GM04504 (cell line): ENCODE results near the gene MAMDC4.
"Not testable (repeated sequence)": the region's sequence is repeated elsewhere in the genome, so short reads cannot be mapped to it uniquely, and the experiment has no call there.

Experiments used
- DNase-seq: peaks from one replicate; pipeline ENCODE4 v3.0.0-alpha.2; 2012; ENCODE audit warnings: low read depth

The MAMDC4 gene

GRCh38 chr9:136825295-136826187 lies 26.6 kb upstream of the MAMDC4 start:
- DNase-seq: no peak

DNA sequence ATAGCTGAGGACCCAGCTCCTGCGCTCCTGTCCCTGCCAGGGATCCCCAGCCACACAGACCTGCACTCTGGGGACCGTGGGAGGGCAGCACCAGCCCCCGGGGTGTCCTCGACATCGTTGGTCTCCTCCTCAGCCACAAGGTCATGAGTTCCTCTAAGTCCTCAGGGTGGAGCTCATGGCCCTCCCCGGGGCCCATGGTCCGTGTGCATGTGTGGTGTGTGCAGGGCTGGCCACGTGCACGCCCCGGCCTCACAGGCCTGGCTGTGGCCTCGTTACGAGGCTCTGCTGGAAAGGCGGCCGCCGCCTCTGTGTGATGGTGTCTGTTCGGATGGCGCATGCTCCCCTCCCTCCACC lies 26.0 kb upstream of the MAMDC4 start:
- no peak for DNase-seq

GRCh38 chr9:136826703-136827582 lies 25.2 kb upstream of the MAMDC4 start:
- DNase-seq: no peak

DNA sequence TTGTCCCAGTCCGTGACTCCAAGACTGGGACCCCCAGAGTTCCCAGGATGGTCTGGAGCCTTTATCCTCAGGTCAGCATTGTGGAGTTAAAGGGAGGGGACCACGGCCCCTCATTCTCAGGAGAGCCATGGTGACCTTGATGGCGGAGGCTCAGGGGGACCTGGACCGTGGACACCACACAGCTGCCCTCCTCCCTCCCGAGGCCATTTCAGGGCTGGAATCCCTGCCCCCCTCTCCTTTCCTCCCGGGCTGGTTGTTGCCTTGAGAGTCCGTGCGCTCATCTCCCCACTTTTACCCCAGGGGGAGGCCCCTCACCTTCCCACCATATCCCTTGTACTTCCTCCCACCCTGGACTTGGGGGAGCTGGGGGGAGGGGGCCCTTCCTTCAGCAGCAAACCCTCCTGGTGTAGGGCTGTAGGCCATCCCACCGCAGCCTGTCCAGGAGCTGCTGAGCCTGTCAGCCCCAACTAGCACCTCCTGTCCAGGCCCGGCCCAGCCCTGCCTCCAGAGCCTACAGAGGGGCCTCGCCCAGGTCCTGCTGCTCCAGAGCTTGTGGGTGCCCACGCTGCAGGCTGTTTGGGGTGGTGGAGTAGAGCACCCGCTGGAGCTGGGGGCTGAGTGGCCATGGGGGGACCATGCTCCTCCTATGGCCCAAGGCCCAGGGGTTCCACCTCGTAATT lies 24.2 kb upstream of the MAMDC4 start:
- DNase-seq: no peak

GRCh38 chr9:136828474-136829140 lies 23.5 kb upstream of the MAMDC4 start:
- DNase-seq: no peak

GRCh38 chr9:136829412-136829811 lies 22.7 kb upstream of the MAMDC4 start:
- DNase-seq: no peak

DNA sequence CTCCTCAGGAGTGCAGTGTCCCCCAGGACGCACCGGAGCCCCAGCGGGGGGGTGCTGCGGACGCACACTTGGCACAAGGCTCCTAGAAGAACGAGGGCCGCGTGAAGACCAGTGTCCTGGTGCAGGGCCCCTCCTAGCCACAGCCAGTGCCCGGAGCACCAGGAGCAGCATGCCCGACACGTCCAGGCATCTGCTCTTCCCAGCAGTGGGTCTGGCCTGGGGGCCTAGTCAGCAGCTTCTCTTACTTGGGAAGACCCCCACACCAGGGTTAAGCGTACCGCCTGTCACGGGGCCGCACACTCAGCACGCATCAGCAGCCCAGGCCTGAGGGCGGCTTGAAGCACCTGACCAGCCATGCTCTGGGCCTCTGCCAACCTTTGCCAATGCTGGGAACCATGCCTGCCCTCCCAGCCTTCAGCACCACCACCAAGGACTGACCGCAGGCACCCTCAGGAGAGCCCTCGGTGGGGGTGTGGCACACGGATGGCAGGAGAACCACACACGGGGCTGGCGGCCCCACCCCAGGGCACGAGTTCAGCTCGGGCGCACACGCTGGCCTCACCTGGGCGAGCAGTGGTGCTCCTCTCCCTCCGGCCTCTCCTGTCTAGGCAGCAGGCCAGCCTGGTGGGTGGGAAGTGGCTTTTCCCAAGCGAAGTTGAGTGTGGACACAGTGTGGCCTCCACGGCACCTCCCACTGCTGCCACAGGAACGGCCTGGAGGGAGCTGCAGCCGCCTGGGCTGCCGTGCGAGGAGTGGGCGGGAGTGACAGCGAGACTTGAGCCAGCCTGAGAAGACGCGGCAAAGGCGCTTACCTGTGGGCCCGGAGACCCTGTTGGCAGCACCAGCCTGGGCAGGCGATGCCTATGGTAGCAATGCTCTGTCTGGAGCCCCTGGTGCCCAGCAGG lies 21.9 kb upstream of the MAMDC4 start:
- DNase-seq: no peak

- no peak for DNase-seq
Measured at GRCh38 chr9:136831002-136831719, 21.0 kb upstream of the MAMDC4 start.

- DNase-seq: no peak
Measured at GRCh38 chr9:136831720-136832104, 20.4 kb upstream of the MAMDC4 start.

DNA sequence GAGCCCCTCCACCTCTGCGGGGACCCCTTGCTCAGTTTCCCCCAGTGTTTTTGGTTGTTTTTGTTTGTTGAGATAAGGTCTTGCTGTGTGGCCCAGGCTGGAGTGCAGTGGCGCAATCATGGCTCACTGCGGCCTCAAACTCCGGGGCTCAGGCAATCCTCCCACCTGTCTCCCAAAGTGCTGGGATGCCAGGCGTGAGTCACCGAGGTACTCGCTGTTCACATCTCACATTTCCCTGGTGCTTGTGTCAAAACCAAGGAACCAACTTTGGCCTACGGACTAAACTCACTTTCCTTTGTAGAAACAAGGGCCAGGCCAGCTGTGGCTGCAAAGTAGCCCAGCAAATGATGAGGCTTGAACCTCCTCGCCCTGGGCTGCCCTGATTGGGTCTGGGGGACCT lies 19.6 kb upstream of the MAMDC4 start:
- DNase-seq: no peak

GRCh38 chr9:136833381-136834048 lies 18.6 kb upstream of the MAMDC4 start:
- not testable (repeated sequence) for DNase-seq

DNA sequence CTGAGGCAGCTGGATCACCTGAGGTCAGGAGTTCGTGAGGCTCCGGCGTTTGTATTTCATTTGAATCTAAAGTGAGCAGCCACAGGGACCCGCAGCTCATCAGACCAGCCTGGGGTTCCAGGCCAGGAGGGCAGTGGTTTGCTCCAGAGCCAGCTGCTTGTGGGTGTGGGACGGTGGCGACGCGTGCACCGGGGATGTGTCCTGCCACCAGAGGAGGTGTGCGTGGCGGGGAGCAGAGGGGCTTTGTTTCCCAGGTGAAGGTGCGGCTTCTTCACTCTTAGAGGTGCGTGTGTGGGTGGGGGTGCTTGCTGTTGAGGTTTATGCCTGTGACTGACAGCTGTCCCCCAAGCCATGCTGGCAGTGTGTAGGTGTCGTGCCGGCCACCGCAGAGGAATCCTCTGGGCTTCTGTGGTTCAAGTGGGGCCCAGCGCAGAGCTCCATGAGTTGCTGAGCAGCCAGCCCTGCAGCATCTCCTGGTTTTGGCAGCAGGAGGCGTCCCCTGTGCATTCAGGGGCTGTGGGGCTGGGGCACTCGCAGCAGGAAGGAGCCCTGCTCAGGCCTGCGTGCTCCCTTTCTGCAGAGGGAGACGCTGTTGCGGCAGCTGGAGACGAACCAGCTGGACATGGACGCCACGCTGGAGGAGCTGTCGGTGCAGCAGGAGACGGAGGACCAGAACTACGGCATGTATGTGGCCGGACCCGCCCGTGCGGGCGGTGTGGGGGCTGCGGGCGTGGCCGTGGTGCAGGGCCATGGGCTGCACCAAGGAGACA lies 16.8 kb upstream of the MAMDC4 start:
- DNase-seq: no peak

DNA sequence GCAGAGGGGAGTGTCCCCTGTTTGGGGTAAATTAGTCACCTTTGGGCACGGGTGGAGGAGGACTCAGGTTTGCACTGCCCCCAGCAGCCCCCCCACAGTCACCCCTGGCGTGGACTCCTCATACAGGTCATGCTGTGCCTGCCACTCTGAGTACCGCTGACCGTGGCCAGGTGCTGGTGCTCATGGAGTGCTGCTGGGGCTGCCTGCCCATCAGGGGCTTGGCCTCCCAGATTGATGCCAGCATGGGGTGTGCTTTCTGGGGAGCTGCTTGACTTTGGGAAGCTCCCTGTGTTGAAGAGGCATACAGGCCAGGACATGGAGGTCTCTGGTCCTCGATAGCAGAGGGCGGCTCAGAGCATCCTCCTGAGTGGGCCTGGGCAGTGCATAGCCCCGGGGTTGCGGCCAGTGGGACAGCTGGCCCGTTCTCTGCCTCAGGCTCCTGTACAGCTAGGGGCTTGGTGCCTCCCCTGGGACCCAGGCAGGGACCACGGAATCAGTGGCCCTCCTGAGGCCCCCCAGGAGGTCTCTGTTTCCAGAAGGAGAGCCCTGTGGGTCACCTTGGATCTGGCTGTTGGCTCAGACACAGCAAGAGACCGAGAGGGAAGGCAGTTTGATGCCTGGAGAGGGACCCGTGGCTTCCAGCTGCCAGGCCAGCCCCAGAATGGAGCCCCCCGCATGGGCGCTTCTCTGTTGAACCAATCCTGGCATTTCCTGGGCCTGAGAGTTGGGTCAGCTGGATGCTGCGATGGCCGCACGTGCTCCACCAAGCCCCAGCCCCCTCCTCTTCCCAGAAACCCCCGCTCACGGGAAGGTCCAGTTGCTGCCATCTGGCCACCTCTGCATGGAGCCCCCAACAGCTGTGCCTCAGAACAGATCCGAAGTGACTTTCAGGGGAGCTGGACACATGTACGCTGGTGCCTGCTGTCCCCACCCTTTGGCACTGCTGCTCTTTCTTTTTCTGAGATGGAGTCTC lies 15.9 kb upstream of the MAMDC4 start:
- DNase-seq: no peak

- no peak for DNase-seq
Measured at GRCh38 chr9:136837146-136837855, 14.8 kb upstream of the MAMDC4 start.

- DNase-seq: not testable (repeated sequence)
Measured at GRCh38 chr9:136837856-136838277, 14.3 kb upstream of the MAMDC4 start.

DNA sequence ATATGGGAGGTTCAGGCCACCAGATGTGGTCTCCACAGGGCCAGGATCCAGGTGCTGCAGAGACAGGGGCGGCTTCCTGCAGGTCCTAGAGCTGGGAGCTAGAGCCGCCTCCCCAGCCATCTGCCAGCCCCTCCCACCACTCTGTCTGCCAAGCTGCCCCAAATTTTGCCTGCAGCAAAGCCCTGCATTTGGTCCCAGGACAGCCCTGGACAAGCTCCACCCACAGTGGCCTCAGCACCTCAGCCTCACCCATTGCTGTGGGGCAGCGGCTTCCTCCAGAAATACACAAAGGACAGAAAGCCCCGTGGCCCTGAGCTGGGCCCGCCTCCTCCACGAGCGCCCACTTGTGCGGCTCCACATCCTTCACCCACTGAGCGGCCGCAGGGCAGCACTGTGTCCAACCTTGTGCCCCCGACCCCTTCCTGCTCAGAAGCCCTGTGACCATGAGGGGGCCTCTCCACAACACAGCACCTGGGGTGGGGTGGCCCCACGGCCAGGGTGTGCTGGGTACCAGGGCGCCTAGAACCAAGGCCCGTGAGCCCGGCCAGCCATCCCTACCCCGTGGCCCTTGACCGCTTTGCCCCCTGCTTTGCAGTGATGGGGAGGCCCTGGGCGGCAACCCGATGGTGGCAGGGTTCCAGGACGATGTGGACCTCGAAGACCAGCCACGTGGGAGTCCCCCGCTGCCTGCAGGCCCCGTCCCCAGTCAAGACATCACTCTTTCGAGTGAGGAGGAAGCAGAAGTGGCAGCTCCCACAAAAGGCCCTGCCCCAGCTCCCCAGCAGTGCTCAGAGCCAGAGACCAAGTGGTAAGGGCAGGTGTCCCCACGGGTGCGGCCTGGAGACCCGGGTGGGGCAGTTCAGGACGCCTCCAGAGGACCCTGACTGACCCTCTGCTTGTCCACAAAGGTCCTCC lies 13.6 kb upstream of the MAMDC4 start:
- DNase-seq: no peak
